Pancreas (tissue), 10 donors: ENCODE results near the gene MESP1. TPM values are rescaled to one million over a fixed set of nuclear protein-coding genes. Genes with fewer than 3 reads are reported as not detected.

Source experiments
- ATAC-seq, 4 donors: fragments of 200-7000 bp; cut with Tn5 transposase; one replicate each; pipeline versions ENCODE4 v1.8.0 to v1.9.1; 2020; ENCODE audit warnings: mild to moderate bottlenecking in 4 of 4, moderate library complexity in 4 of 4
- DNase-seq, 6 donors: peaks; one replicate each; pipeline ENCODE4 v3.0.0-alpha.2; 2020
- FAIRE-seq: peaks from 2 replicates; lab custom pipeline; 2012; peaks lifted over from hg19 to GRCh38; lab: Jason Lieb, UNC
- H3K27ac ChIP-seq, 4 donors: fragments of 200-600 bp; sonication (generic); 1 replicate in 3 of 4; 2 replicates in 1 of 4; pipeline versions ENCODE4 v1.5.0 to v1.8.0; 2020
- H3K27me3 ChIP-seq, 4 donors: fragments of 200-600 bp; one replicate each; pipeline ENCODE4 v1.8.0; 2021
- H3K36me3 ChIP-seq, 3 donors: fragments of 200-600 bp; sonication (generic) in 1 of 3; one replicate each; pipeline versions ENCODE4 v1.5.0 to v1.8.0; 2020 to 2021
- H3K4me1 ChIP-seq, 3 donors: fragments of 200-600 bp; one replicate each; pipeline ENCODE4 v1.8.0; 2021
- H3K4me3 ChIP-seq, 4 donors: fragments of 200-600 bp; sonication (generic) in 2 of 4; one replicate each; pipeline versions ENCODE4 v1.5.0 to v1.8.0; 2020 to 2021
- H3K9me3 ChIP-seq, 4 donors: fragments of 200-600 bp; one replicate each; pipeline ENCODE4 v1.8.0; 2021
- CTCF ChIP-seq, 4 donors: fragments of 200-600 bp; sonication (generic) in 3 of 4; IDR thresholded peaks; one replicate each; pipeline versions ENCODE4 v1.5.0 to v1.8.0; 2021; ENCODE audit warnings: antibody characterized with exemption in 4 of 4
- WGBS, 2 donors: extraction: QIAGEN DNeasy Blood & Tissue Kit; methylation state at CpG; one replicate each; pipeline ENCODE4 v1.1.7; 2013; 5-methylcytosine and 5-hydroxymethylcytosine counted together
- intact Hi-C, 3 donors: fragments of 100-400 bp; cut with DNase I; formaldehyde crosslinking; loops; one replicate each; pipeline versions ENCODE4 v1.11.1 to v1.14.2; 2022
- polyA plus RNA-seq, 2 donors: library from polyadenylated mRNA; stranded (reverse); fragments of 200-250 nt; gene quantifications; one replicate each; pipeline ENCODE4 v1.2.3, GENCODE V29; 2013
- total RNA-seq, 6 donors: library from RNA; stranded (reverse); fragmentation: NEBNext Ultra II Directional in 4 of 6; extraction: Animal tissue kit (Norgen Biotek cat#: 25700) in 4 of 6; gene quantifications; one replicate each; pipeline versions ENCODE4 v1.2.1 to v1.2.4, GENCODE V29; 2021 to 2023
- donor health status: healthy with polysubstance abuse.
- donor health status: DM: no; HTN: no; CAD: no; lungs with moderate emphysema.
- donor health status: DM: no; HTN: no; CAD: no.
- donor health status: control.
- donor health status: control.
- donor health status: Bipolar disorder and iron deficiency.
- donor health status: DM: yes; HTN: yes; CAD: no.
- donor health status: DM: no; HTN: no; CAD: no.
- donor health status: DM: no; HTN: no; CAD: no.
- donor health status: DM: yes; HTN: yes; CAD: no.

Gene MESP1
- total and polyA plus RNA-seq, 8 donors, result 1.1 to 4.0 (median 2.3) TPM

DNA sequence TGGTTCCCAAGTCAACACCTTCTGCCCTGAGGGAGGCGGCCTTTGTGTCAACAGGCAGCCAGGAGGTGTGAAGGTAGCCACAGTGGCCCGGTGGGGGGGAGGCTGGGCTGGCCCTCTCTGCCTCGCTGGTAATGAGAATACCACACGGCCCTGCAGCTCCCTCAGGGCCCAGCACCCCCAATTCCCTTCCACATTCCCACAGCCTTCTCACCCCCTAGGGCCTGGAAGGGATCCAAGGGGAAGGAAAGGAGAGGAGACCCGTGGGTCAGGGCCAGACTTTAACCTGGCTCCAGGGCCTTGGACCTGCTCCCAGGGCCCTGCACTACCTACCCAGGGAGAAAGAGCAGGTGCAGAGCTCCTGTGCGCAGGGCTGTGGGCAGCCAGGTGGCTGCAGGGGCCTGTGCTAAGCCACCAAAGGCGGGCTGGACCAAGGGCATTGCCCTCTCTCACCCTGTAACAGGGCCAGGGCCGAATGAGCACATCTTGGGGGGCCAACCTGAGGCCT lies 16.4 kb upstream of the MESP1 start:
- TF ChIP-seq CTCF (IDR thresholded peaks at IDR 0.05), result no peak
- H3K27ac ChIP-seq, result peak overlapping the region; percentile 82 to 99 (median 94)
- no peak for FAIRE-seq

DNA sequence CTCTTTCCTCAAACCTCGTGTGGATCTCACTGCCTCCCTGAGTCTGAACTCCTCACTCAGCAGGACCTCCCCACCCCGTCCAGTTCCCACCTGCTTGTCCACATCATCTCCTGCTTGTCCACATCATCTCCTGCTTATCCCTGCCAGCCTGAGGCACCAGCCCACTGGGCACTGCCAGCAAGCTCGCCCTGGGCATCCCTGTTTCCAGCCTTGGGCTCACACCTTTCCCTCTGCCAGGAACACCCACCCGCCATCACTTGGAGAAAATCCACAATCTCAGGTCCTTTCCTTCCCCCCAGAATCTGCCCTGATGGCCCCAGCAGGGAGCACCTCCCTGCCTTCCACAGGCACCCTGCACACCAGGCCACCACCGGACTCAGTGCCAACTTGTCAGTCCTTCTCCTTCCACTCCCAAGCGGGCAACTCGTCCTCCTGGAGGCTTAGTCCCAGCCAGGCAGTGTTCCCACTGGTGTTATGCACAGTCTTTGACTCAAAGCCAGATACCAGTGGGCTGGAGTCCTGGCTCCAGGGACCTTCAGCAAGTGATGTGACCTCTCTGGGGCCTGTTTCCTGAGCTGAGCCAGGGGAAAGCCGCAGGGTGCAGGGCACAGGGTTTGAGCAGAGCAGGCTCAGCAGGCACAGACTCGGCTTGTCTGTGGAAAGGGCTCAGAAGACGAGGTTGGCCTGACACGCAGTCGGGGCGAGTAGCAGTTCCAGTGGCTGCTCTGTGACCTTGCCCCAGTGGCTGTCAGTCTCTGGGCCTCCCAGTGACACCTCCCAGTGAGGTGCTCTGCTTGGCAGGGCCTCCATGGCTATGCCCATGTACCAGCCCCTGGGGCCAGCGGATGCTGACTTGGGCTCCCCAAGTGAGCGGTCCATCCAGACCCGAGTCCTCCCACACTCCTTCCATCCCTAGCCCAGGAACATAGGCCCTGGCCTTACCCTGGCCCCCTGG lies 15.6 kb upstream of the MESP1 start:
- FAIRE-seq, result no peak
- H3K27ac ChIP-seq, result peak overlapping the region; percentile 82 to 99 (median 94)
- TF ChIP-seq CTCF (IDR thresholded peaks at IDR 0.05), result no peak
- intact Hi-C loops, result loop anchor here in 1 of 3 donors (5.0 kb wide), 1 partner anchor 41 kb away; no protein-coding TSS in a partner anchor
- peaks cover 29 to 53% (median 44%) of the 10 kb centered on the region in 3 donors for H3K4me1 ChIP-seq
- ATAC-seq, result peak; percentile 1 to 27 (median 8)
- peak in 5 of 6 donors; percentile 56 to 70 (median 64) for DNase-seq
- 49 to 52% methylated on average over 16 of the region's 16 CpGs for WGBS, 2 donors
- no peaks in the 10 kb centered on the region for H3K9me3 ChIP-seq
- H3K4me3 ChIP-seq, result no peak overlapping the region
- no peaks in the 10 kb centered on the region for H3K36me3 ChIP-seq
- H3K27me3 ChIP-seq, result no peaks in the 10 kb centered on the region

More for the DNA sequence above, 16.4 kb upstream of the MESP1 start:
- peak; percentile 77 to 95 (median 90) for DNase-seq
- Histone ChIP-seq H3K36me3 (no peaks in the 10 kb centered on the region), H3K4me3 (no peak overlapping the region), H3K9me3 (no peaks in the 10 kb centered on the region), H3K4me1 (peaks cover 29 to 46% (median 35%) of the 10 kb centered on the region in 3 donors), H3K27me3 (no peaks in the 10 kb centered on the region)
- peak; percentile 86 to 90 (median 89) for ATAC-seq
- 6 to 15% methylated on average over 8 of the region's 8 CpGs for WGBS, 2 donors
- intact Hi-C loops, result loop anchor here in 1 of 3 donors (5.0 kb wide), 1 partner anchor 40 kb away; no protein-coding TSS in a partner anchor

DNA sequence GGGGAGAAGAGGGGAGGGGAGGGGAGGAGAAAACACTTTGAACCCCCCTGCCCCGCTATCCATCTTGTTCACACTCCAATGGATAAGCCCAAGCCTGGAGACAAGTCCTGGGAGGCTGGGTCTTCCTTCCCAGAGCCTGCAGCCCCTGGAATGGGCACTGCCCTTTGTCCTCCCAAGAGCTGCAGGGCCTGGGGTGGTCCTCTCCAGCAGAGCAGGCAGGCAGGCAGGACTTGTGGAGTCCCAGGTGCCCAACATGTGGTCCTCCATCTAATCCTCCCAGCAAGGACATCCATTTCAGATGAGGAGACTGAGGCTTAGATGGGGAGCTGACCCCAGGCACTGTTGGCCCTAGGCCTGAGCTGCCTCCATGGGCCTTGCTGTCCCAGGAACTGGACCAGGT lies 14.6 kb upstream of the MESP1 start:
- no peak for TF ChIP-seq CTCF (IDR thresholded peaks at IDR 0.05)
- Histone ChIP-seq H3K9me3 (no peaks in the 10 kb centered on the region), H3K36me3 (no peaks in the 10 kb centered on the region), H3K4me1 (peaks cover 34 to 59% (median 52%) of the 10 kb centered on the region in 3 donors), H3K27me3 (no peaks in the 10 kb centered on the region), H3K4me3 (no peak overlapping the region), H3K27ac (peak overlapping the region; percentile 8 to 99 (median 88))
- intact Hi-C loops, result loop anchor here in 1 of 3 donors (5.0 kb wide), 1 partner anchor 42 kb away; no protein-coding TSS in a partner anchor
- no peak for FAIRE-seq
- DNase-seq, result no peak
- ATAC-seq, result no peak
- 92 to 100% methylated on average over 1 of the region's 1 CpG for WGBS, 2 donors

DNA sequence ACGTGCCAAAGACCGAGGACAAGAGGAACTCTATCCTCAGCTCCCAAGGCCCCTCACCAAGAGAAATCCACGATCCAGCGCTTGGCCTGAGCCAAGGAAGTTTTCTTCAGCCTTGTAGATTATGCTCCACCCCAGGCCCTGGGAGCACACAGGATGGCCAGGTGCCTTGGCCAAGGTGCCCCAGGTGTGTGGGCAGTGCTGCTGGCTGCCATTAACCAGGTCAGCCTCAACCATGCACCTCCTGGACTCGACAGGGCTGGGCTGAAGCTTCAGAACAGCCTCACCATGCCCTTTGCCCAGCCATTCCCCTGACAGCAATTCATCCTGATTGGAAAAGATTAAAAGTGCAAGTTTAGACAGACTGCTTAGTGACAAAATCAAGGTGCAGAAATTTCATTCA lies 10.9 kb upstream of the MESP1 start:
- DNase-seq, result peak in 2 of 6 donors; percentile 48 to 57
- 57 to 66% methylated on average over 5 of the region's 5 CpGs for WGBS, 2 donors
- no peak for FAIRE-seq
- Histone ChIP-seq H3K36me3 (no peaks in the 10 kb centered on the region), H3K4me3 (no peak overlapping the region), H3K4me1 (peaks cover 16 to 31% (median 28%) of the 10 kb centered on the region in 3 donors), H3K27ac (peak overlapping the region; percentile 40 to 86 (median 76)), H3K27me3 (no peaks in the 10 kb centered on the region), H3K9me3 (no peaks in the 10 kb centered on the region)
- TF ChIP-seq CTCF (IDR thresholded peaks at IDR 0.05), result no peak
- intact Hi-C loops, result no loop called here
- ATAC-seq, result peak in 3 of 4 donors; percentile 2 to 29 (median 7)
